ENCODE measurements around the gene DCC. TPM values are rescaled to one million over a fixed set of nuclear protein-coding genes. Genes with fewer than 3 reads are reported as not detected.

DCC gene
- polyA plus RNA-seq, 1 donor (not counting 4 experiments of a cell fraction or from before 2014, with no cell fraction given): not detected

- Histone ChIP-seq H3K4me3 (ENCODE audit: control insufficient read depth in 2 of 3, extremely low read depth in 1 of 3, insufficient read depth in 2 of 3, low read depth in 1 of 3, low read length in 3 of 3) (no peak overlapping the region), H3K4me2 (ENCODE audit: control insufficient read depth, extremely low read depth, insufficient read depth, low read depth, low read length) (no peak overlapping the region), H2AFZ (ENCODE audit: control insufficient read depth, low read length) (no peak overlapping the region), H3K9me3 (ENCODE audit: control insufficient read depth, low read depth, low read length) (no peaks in the 10 kb centered on the region), H4K20me1 (ENCODE audit: control insufficient read depth, extremely low read depth, insufficient read depth, low read length) (no peaks in the 10 kb centered on the region), H3K4me1 (ENCODE audit: control insufficient read depth, extremely low read depth, insufficient read depth, low read length) (no peaks in the 10 kb centered on the region), H3K79me2 (ENCODE audit: control insufficient read depth, insufficient read depth, low read length) (no peaks in the 10 kb centered on the region), H3K27ac (ENCODE audit: control insufficient read depth, insufficient read depth, low read length) (no peak overlapping the region), H3K9ac (ENCODE audit: control insufficient read depth, extremely low read depth, insufficient read depth, low read length) (no peak overlapping the region), H3K9me1 (ENCODE audit: control insufficient read depth, extremely low read depth, insufficient read depth, low read length) (no peaks in the 10 kb centered on the region), H3K36me3 (ENCODE audit: control insufficient read depth in 2 of 2, extremely low read depth in 1 of 2, insufficient read depth in 2 of 2, low read length in 2 of 2) (no peaks in the 10 kb centered on the region), H3K27me3 (ENCODE audit: control insufficient read depth, extremely low read depth, insufficient read depth, low read length) (no peaks in the 10 kb centered on the region)
- FAIRE-seq (no peak), DNase-seq (ENCODE audit: low read depth, low spot score) (no peak)
- dilution Hi-C loops (cut with MboI; ENCODE audit: extremely low pct_ligation_motif_present, low sequenced_read_pairs): no loop called here
- TF ChIP-seq CTCF (optimal IDR thresholded peaks at IDR 0.05 in 1 of 3, IDR thresholded peaks at IDR 0.05 in 1 of 3, conservative IDR thresholded peaks at IDR 0.05 in 1 of 3; ENCODE audit: extremely low read depth in 1 of 3, insufficient read depth in 2 of 3, low read length in 3 of 3) (no peak), EZH2 (IDR thresholded peaks at IDR 0.05; ENCODE audit: low read length) (no peak)
Observed at GRCh38 chr18:52544086-52544485, 204.1 kb downstream of the DCC start.

GRCh38 chr18:52546686-52547346 is 206.8 kb downstream of the DCC start:
- H3K27ac ChIP-seq (ENCODE audit: control insufficient read depth, insufficient read depth, low read length): no peak overlapping the region
- no peaks in the 10 kb centered on the region for H3K36me3 ChIP-seq (ENCODE audit: control insufficient read depth in 2 of 2, extremely low read depth in 1 of 2, insufficient read depth in 2 of 2, low read length in 2 of 2)
- no peak for DNase-seq (ENCODE audit: low read depth, low spot score)
- no peak overlapping the region for H3K9ac ChIP-seq (ENCODE audit: control insufficient read depth, extremely low read depth, insufficient read depth, low read length)
- no peaks in the 10 kb centered on the region for H3K79me2 ChIP-seq (ENCODE audit: control insufficient read depth, insufficient read depth, low read length)
- no peaks in the 10 kb centered on the region for H3K4me1 ChIP-seq (ENCODE audit: control insufficient read depth, extremely low read depth, insufficient read depth, low read length)
- TF ChIP-seq CTCF (optimal IDR thresholded peaks at IDR 0.05 in 1 of 3, IDR thresholded peaks at IDR 0.05 in 1 of 3, conservative IDR thresholded peaks at IDR 0.05 in 1 of 3; ENCODE audit: extremely low read depth in 1 of 3, insufficient read depth in 2 of 3, low read length in 3 of 3) (no peak), EZH2 (IDR thresholded peaks at IDR 0.05; ENCODE audit: low read length) (no peak)
- FAIRE-seq: no peak
- H4K20me1 ChIP-seq (ENCODE audit: control insufficient read depth, extremely low read depth, insufficient read depth, low read length): no peaks in the 10 kb centered on the region
- no peak overlapping the region for H3K4me2 ChIP-seq (ENCODE audit: control insufficient read depth, extremely low read depth, insufficient read depth, low read depth, low read length)
- no peak overlapping the region for H3K4me3 ChIP-seq (ENCODE audit: control insufficient read depth in 2 of 3, extremely low read depth in 1 of 3, insufficient read depth in 2 of 3, low read depth in 1 of 3, low read length in 3 of 3)
- H3K27me3 ChIP-seq (ENCODE audit: control insufficient read depth, extremely low read depth, insufficient read depth, low read length): no peaks in the 10 kb centered on the region
- dilution Hi-C loops (cut with MboI; ENCODE audit: extremely low pct_ligation_motif_present, low sequenced_read_pairs): no loop called here
- no peak overlapping the region for H2AFZ ChIP-seq (ENCODE audit: control insufficient read depth, low read length)
- no peaks in the 10 kb centered on the region for H3K9me3 ChIP-seq (ENCODE audit: control insufficient read depth, low read depth, low read length)
- no peaks in the 10 kb centered on the region for H3K9me1 ChIP-seq (ENCODE audit: control insufficient read depth, extremely low read depth, insufficient read depth, low read length)

Measured in keratinocyte (primary cell).